ENCODE measurements around the gene DCANP1.

Gene DCANP1

DNA sequence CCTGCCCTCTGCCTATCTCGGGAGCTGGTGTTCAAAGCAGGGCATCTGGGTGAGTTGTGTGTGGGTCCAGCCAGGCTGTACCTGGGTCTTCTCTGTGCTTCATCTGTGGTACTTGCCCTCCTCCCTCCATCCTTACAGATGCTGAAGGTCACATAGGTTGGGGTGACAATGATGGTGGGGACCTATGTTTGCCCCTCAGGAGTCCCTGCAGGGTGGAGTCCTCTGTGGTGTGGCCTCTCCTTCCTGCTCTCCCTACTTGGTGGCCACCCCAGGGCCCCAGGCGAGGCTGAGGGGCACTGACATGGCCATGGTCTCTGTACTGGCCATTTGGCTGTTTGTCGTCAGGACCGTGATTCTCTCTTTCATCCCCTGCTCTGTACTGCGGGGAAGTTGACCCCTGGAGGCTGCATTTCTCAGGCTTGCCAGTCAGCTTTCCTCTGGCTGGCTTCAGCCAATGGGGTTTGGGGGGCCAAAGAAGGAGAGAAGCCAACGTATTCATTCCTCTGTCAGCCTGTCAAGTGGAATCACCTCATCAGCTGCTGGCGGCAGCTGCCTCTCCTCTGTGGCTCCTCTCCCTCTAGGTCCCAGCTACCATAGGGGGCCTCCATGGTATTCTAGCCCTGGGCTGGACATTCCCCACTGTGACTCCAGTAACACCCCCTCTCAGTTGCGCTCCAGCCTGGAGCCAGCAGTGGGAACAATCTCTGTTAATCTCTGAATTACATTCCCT is 4.6 kb downstream of the DCANP1 start:
- no peak for ATAC-seq (ENCODE audit: low read depth)
- Histone ChIP-seq H3K4me3 (ENCODE audit: severe bottlenecking) (no peak overlapping the region), H3K36me3 (ENCODE audit: low read depth) (no peaks in the 10 kb centered on the region), H3K27me3 (ENCODE audit: insufficient read depth, poor library complexity, severe bottlenecking) (no peaks in the 10 kb centered on the region), H3K27ac (ENCODE audit: poor library complexity, severe bottlenecking) (no peak overlapping the region), H3K9me3 (ENCODE audit: severe bottlenecking) (no peaks in the 10 kb centered on the region), H3K4me1 (ENCODE audit: insufficient read depth, poor library complexity, severe bottlenecking) (peaks cover 8% of the 10 kb centered on the region)
- DNase-seq (ENCODE audit: low spot score) = peak; percentile 27
- TF ChIP-seq CTCF (IDR thresholded peaks at IDR 0.05; ENCODE audit: poor library complexity, severe bottlenecking) = no peak

DNA sequence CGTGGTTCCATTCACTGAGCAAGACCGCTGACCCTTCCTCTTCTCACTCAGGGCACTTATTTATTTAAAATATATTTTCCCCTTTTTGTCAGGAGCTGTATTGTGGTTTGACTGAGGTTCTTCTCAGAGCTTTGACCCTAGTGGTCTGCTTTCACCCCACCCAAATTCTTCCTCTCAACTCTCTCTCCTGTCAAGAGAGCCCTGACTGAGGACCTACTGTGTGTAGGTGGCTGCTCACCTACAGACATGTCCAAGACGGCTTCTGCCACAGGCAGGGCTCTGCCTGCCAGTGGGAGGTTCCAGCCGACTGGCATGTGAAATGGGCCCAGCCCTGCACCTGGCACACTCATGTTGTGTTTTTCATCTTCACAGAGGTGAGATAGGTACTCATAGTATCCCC is 5.2 kb downstream of the DCANP1 start:
- Histone ChIP-seq H3K9me3 (ENCODE audit: severe bottlenecking) (no peaks in the 10 kb centered on the region), H3K36me3 (ENCODE audit: low read depth) (no peaks in the 10 kb centered on the region), H3K27ac (ENCODE audit: poor library complexity, severe bottlenecking) (no peak overlapping the region), H3K4me1 (ENCODE audit: insufficient read depth, poor library complexity, severe bottlenecking) (peaks cover 8% of the 10 kb centered on the region), H3K27me3 (ENCODE audit: insufficient read depth, poor library complexity, severe bottlenecking) (no peaks in the 10 kb centered on the region), H3K4me3 (ENCODE audit: severe bottlenecking) (no peak overlapping the region)
- DNase-seq (ENCODE audit: low spot score) = peak; percentile 20
- ATAC-seq (ENCODE audit: low read depth) = no peak
- TF ChIP-seq CTCF (IDR thresholded peaks at IDR 0.05; ENCODE audit: poor library complexity, severe bottlenecking) = no peak

- H3K4me1 ChIP-seq (ENCODE audit: insufficient read depth, poor library complexity, severe bottlenecking) = peaks cover 8% of the 10 kb centered on the region
- H3K27ac ChIP-seq (ENCODE audit: poor library complexity, severe bottlenecking) = no peak overlapping the region
- H3K4me3 ChIP-seq (ENCODE audit: severe bottlenecking) = no peak overlapping the region
- DNase-seq (ENCODE audit: low spot score) = peak; percentile 49
- no peak for TF ChIP-seq CTCF (IDR thresholded peaks at IDR 0.05; ENCODE audit: poor library complexity, severe bottlenecking)
- H3K36me3 ChIP-seq (ENCODE audit: low read depth) = no peaks in the 10 kb centered on the region
- H3K9me3 ChIP-seq (ENCODE audit: severe bottlenecking) = no peaks in the 10 kb centered on the region
- no peaks in the 10 kb centered on the region for H3K27me3 ChIP-seq (ENCODE audit: insufficient read depth, poor library complexity, severe bottlenecking)
- no peak for ATAC-seq (ENCODE audit: low read depth)
Observed at GRCh38 chr5:135441350-135441831, 5.8 kb downstream of the DCANP1 start.

DNA sequence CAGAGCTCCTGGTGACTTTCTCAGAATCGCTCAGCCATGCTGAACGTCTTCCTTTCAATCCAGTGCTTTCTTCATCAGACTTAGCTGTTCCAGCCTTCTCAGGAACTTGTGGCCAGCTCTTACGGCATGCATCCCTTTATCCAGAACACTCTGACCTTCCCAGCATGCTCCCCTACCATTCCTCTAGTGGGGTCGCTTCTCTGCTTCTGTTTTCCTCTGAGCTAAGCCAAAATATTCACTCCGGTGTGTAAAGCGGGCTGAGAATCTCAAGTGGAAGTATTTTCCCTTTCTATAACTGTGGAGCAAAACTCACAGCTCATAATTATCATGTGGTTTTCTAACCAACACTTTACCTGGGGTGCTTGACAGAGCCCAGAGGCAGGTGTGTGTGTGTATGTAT is 6.2 kb downstream of the DCANP1 start:
- H3K9me3 ChIP-seq (ENCODE audit: severe bottlenecking) = no peaks in the 10 kb centered on the region
- no peak overlapping the region for H3K27ac ChIP-seq (ENCODE audit: poor library complexity, severe bottlenecking)
- no peaks in the 10 kb centered on the region for H3K27me3 ChIP-seq (ENCODE audit: insufficient read depth, poor library complexity, severe bottlenecking)
- TF ChIP-seq CTCF (IDR thresholded peaks at IDR 0.05; ENCODE audit: poor library complexity, severe bottlenecking) = no peak
- peaks cover 8% of the 10 kb centered on the region for H3K4me1 ChIP-seq (ENCODE audit: insufficient read depth, poor library complexity, severe bottlenecking)
- no peak overlapping the region for H3K4me3 ChIP-seq (ENCODE audit: severe bottlenecking)
- ATAC-seq (ENCODE audit: low read depth) (no peak), DNase-seq (ENCODE audit: low spot score) (peak; percentile 11)
- H3K36me3 ChIP-seq (ENCODE audit: low read depth) = no peaks in the 10 kb centered on the region
